T-cell (primary cell): ENCODE data around the gene LRRC28. TPM values are rescaled to one million over a fixed set of nuclear protein-coding genes. Genes with fewer than 3 reads are reported as not detected.

Experiments used
- ATAC-seq, 4 experiments: fragments of 200-7000 bp in 3 of 4; fragments of 150-1000 bp in 1 of 4; cut with Tn5 transposase; replicated peaks in 1 of 4; 1 replicate in 3 of 4; 2 replicates in 1 of 4; pipeline ENCODE4 v1.10.0; 2021; ENCODE audit warnings: moderate library complexity in 3 of 4, mild to moderate bottlenecking in 2 of 4, moderate number of reproducible peaks in 1 of 4
- CTCF ChIA-PET, 2 donors: fragments of 300-600 bp; sonication (Branson Sonifier 250); formaldehyde crosslinking; loops; one replicate each; lab custom pipeline; 2022; ENCODE audit warnings: antibody characterized with exemption in 2 of 2; lab: Charles Lee
- POLR2A ChIA-PET, 2 donors: fragments of 300-600 bp; sonication (Branson Sonifier 250); formaldehyde crosslinking; loops; one replicate each; lab custom pipeline; 2022; ENCODE audit warnings: antibody characterized with exemption in 2 of 2; lab: Charles Lee
- DNase-seq, 35 experiments: peaks; one replicate each; pipeline versions ENCODE4 v3.0.0 to v3.0.0-alpha.2; 2013 to 2023
- H3K27ac ChIP-seq: one replicate; pipeline ENCODE4 v1.5.1; 2013; ENCODE audit warnings: low read length
- H3K27me3 ChIP-seq, 2 experiments: replicated peaks in 1 of 2; 1 replicate in 1 of 2; 2 replicates in 1 of 2; pipeline versions ENCODE4 v1.6.1 to v1.7.0; 2013; ENCODE audit warnings: low read length in 1 of 2, mixed read lengths in 1 of 2; ENCODE audit not compliant: control insufficient read depth in 2 of 2, insufficient read depth in 2 of 2; ENCODE audit errors: extremely low read depth in 1 of 2
- H3K36me3 ChIP-seq, 2 donors: 1 replicate in 1 of 2; 2 replicates in 1 of 2; pipeline versions ENCODE4 v1.6.1 to v1.7.0; 2013; ENCODE audit warnings: low read length in 1 of 2; ENCODE audit not compliant: control insufficient read depth in 2 of 2, insufficient read depth in 1 of 2; ENCODE audit errors: extremely low read depth in 1 of 2
- H3K4me1 ChIP-seq, 2 experiments: 1 replicate in 1 of 2; 2 replicates in 1 of 2; pipeline versions ENCODE4 v1.6.1 to v1.7.0; 2013; ENCODE audit warnings: low read length in 2 of 2, mixed read lengths in 1 of 2; ENCODE audit not compliant: insufficient read depth in 2 of 2, control insufficient read depth in 1 of 2; ENCODE audit errors: extremely low read depth in 1 of 2
- H3K4me3 ChIP-seq, 2 donors: 1 replicate in 1 of 2; 2 replicates in 1 of 2; pipeline versions ENCODE4 v1.5.1 to v1.7.0; 2013; ENCODE audit warnings: mild to moderate bottlenecking in 2 of 2, low read length in 1 of 2, moderate library complexity in 1 of 2; ENCODE audit not compliant: control insufficient read depth in 1 of 2; ENCODE audit errors: extremely low read depth in 1 of 2
- H3K9me3 ChIP-seq: 2 replicates; pipeline ENCODE4 v1.7.0; 2013
- H3K27ac Mint-ChIP-seq, 2 donors: one replicate each; pipeline ENCODE4 v1.8.0; 2020 to 2021; ENCODE audit warnings: mild to moderate bottlenecking in 2 of 2, mixed read lengths in 2 of 2
- H3K27me3 Mint-ChIP-seq, 2 donors: one replicate each; pipeline ENCODE4 v1.8.0; 2021 to 2022; ENCODE audit warnings: mixed read lengths in 2 of 2
- H3K36me3 Mint-ChIP-seq: one replicate; pipeline ENCODE4 v1.8.0; 2021; ENCODE audit warnings: mixed read lengths
- H3K4me1 Mint-ChIP-seq, 3 donors: one replicate each; pipeline ENCODE4 v1.8.0; 2020 to 2022; ENCODE audit warnings: mixed read lengths in 3 of 3, mild to moderate bottlenecking in 1 of 3
- H3K4me3 Mint-ChIP-seq, 3 donors: one replicate each; pipeline ENCODE4 v1.8.0; 2020 to 2022; ENCODE audit warnings: mild to moderate bottlenecking in 3 of 3, mixed read lengths in 3 of 3, moderate library complexity in 3 of 3
- H3K9me3 Mint-ChIP-seq, 3 donors: one replicate each; pipeline ENCODE4 v1.8.0; 2020 to 2022; ENCODE audit warnings: mixed read lengths in 3 of 3
- WGBS: methylation state at CpG from one replicate; pipeline ENCODE4 v1.1.5; 2013; ENCODE audit warnings: missing lambda C conversion rate; ENCODE audit not compliant: insufficient coverage; 5-methylcytosine and 5-hydroxymethylcytosine counted together
- total RNA-seq, 35 experiments: library from RNA in 6 of 35; stranded (reverse) in 6 of 35; fragments of 120-200 nt in 1 of 35; gene quantifications; one replicate each; pipeline versions ENCODE4 v1.2.1 to v1.2.4 and lab custom pipeline; 2013 to 2026

The LRRC28 gene
- total RNA-seq, 5 donors from 2014 or later (not counting 1 experiment from before 2014, with no cell fraction given) = 14.2 to 20.0 (median 16.5) TPM

GRCh38 chr15:99247062-99247461 lies 4.2 kb upstream of the LRRC28 start:
- no peaks in the 10 kb centered on the region for H3K27me3 ChIP-seq
- peaks cover 3 to 7% of the 10 kb centered on the region in 2 experiments for H3K4me1 ChIP-seq
- no peaks in the 10 kb centered on the region for H3K9me3 ChIP-seq
- CTCF ChIA-PET = no interaction called here
- H3K27me3 Mint-ChIP-seq = no peaks in the 10 kb centered on the region
- no peak overlapping the region for H3K27ac ChIP-seq
- no peak overlapping the region for H3K4me3 Mint-ChIP-seq
- DNase-seq (no peak), ATAC-seq (no peak)
- POLR2A ChIA-PET = no interaction called here
- no peaks in the 10 kb centered on the region for H3K36me3 Mint-ChIP-seq
- no CpG with 5 or more reads among the region's 3 CpGs for WGBS
- H3K27ac Mint-ChIP-seq = peak overlapping the region in 1 of 2 donors; percentile 24
- no peaks in the 10 kb centered on the region for H3K36me3 ChIP-seq
- peaks cover 11% of the 10 kb centered on the region in 3 donors for H3K4me1 Mint-ChIP-seq
- H3K9me3 Mint-ChIP-seq = peaks cover 0 to 3% (median 0%) of the 10 kb centered on the region in 3 donors
- H3K4me3 ChIP-seq = no peak overlapping the region

GRCh38 chr15:99248000-99248715 lies 3.1 kb upstream of the LRRC28 start:
- no peak for ATAC-seq
- peaks cover 19 to 22% (median 20%) of the 10 kb centered on the region in 3 donors for H3K4me1 Mint-ChIP-seq
- H3K4me1 ChIP-seq = peaks cover 11 to 18% of the 10 kb centered on the region in 2 experiments
- H3K9me3 Mint-ChIP-seq = peaks cover 0 to 3% (median 0%) of the 10 kb centered on the region in 3 donors
- H3K4me3 Mint-ChIP-seq = no peak overlapping the region
- no peak overlapping the region for H3K27ac Mint-ChIP-seq
- peak in 1 of 35 experiments; percentile 4 for DNase-seq
- no peaks in the 10 kb centered on the region for H3K36me3 ChIP-seq
- ChIA-PET CTCF (no interaction called here), POLR2A (no interaction called here)
- 92% methylated on average over 3 of the region's 7 CpGs for WGBS
- no peak overlapping the region for H3K27ac ChIP-seq
- no peaks in the 10 kb centered on the region for H3K36me3 Mint-ChIP-seq
- H3K27me3 ChIP-seq = no peaks in the 10 kb centered on the region
- no peaks in the 10 kb centered on the region for H3K9me3 ChIP-seq
- H3K27me3 Mint-ChIP-seq = no peaks in the 10 kb centered on the region
- H3K4me3 ChIP-seq = no peak overlapping the region

- ATAC-seq = no peak
- Mint-ChIP-seq H3K9me3 (peaks cover 0 to 3% (median 0%) of the 10 kb centered on the region in 3 donors), H3K36me3 (no peaks in the 10 kb centered on the region), H3K27me3 (no peaks in the 10 kb centered on the region), H3K27ac (peak within 1 kb of the TSS in 1 of 2 donors; percentile 91), H3K4me1 (peaks cover 29 to 32% (median 30%) of the 10 kb centered on the region in 3 donors), H3K4me3 (peak within 1 kb of the TSS in 2 of 3 donors; percentile 86 to 92)
- no peaks in the 10 kb centered on the region for H3K27me3 ChIP-seq
- peak in 1 of 35 experiments; percentile 9 for DNase-seq
- H3K9me3 ChIP-seq = no peaks in the 10 kb centered on the region
- no peaks in the 10 kb centered on the region for H3K36me3 ChIP-seq
- CTCF ChIA-PET = interaction anchor here in 1 of 2 donors (0.6 kb wide), 1 partner anchor 484 kb away, joined by 4 read pairs; no protein-coding TSS in a partner anchor
- H3K4me1 ChIP-seq = peaks cover 13 to 25% of the 10 kb centered on the region in 2 experiments
- peak within 1 kb of the TSS; percentile 70 for H3K27ac ChIP-seq
- POLR2A ChIA-PET = no interaction called here
- no peak within 1 kb of the TSS for H3K4me3 ChIP-seq
- 27% methylated on average over 3 of the region's 14 CpGs for whole genome bisulfite sequencing
These were observed 1.9 kb upstream of the LRRC28 start, which contains the start of gene TTC23 for GRCh38 chr15:99249270-99249841. Gene TTC23 (minus strand): TSS chr15:99249581. CDS start chr15:99228712, 20,869 bp downstream.

- no peak overlapping the region for H3K4me3 ChIP-seq
These were observed 1.3 kb upstream of the LRRC28 start for GRCh38 chr15:99250001-99250400.

GRCh38 chr15:99250494-99250856 lies 806 bp upstream of the LRRC28 start:
- peaks cover 0 to 3% (median 0%) of the 10 kb centered on the region in 3 donors for H3K9me3 Mint-ChIP-seq
- Histone ChIP-seq H3K4me3 (peak overlapping the region; percentile 39 to 59), H3K27ac (peak overlapping the region; percentile 70), H3K36me3 (no peaks in the 10 kb centered on the region), H3K27me3 (no peaks in the 10 kb centered on the region), H3K9me3 (no peaks in the 10 kb centered on the region), H3K4me1 (peaks cover 13 to 25% of the 10 kb centered on the region in 2 experiments)
- no peaks in the 10 kb centered on the region for H3K27me3 Mint-ChIP-seq
- peak in 1 of 35 experiments; percentile 2 for DNase-seq
- no CpG with 5 or more reads among the region's 7 CpGs for WGBS
- H3K4me1 Mint-ChIP-seq = peaks cover 29 to 38% (median 30%) of the 10 kb centered on the region in 3 donors
- H3K36me3 Mint-ChIP-seq = no peaks in the 10 kb centered on the region
- ChIA-PET POLR2A (no interaction called here), CTCF (interaction anchor here (0.7 to 1.5 kb wide), 2 partner anchors 22 to 24 kb away, joined by 3 read pairs; no protein-coding TSS in a partner anchor)
- H3K4me3 Mint-ChIP-seq = peak overlapping the region in 2 of 3 donors; percentile 86 to 92
- no peak for ATAC-seq
- peak overlapping the region; percentile 90 to 91 for H3K27ac Mint-ChIP-seq

More at GRCh38 chr15:99250001-99250400, 1.3 kb upstream of the LRRC28 start:
- H3K9me3 Mint-ChIP-seq = peaks cover 0 to 3% (median 0%) of the 10 kb centered on the region in 3 donors
- ATAC-seq = no peak
- H3K27ac Mint-ChIP-seq = peak overlapping the region in 1 of 2 donors; percentile 91
- no peaks in the 10 kb centered on the region for H3K36me3 Mint-ChIP-seq
- Histone ChIP-seq H3K36me3 (no peaks in the 10 kb centered on the region), H3K27ac (no peak overlapping the region), H3K4me1 (peaks cover 13 to 25% of the 10 kb centered on the region in 2 experiments), H3K9me3 (no peaks in the 10 kb centered on the region), H3K27me3 (no peaks in the 10 kb centered on the region)
- peaks cover 29 to 36% (median 30%) of the 10 kb centered on the region in 3 donors for H3K4me1 Mint-ChIP-seq
- ChIA-PET CTCF (no interaction called here), POLR2A (no interaction called here)
- WGBS = no CpG with 5 or more reads among the region's 4 CpGs
- no peak overlapping the region for H3K4me3 Mint-ChIP-seq
- no peak for DNase-seq
- no peaks in the 10 kb centered on the region for H3K27me3 Mint-ChIP-seq

GRCh38 chr15:99252326-99252725 lies 1.0 kb downstream of the LRRC28 start:
- H3K9me3 Mint-ChIP-seq = peaks cover 0 to 3% (median 0%) of the 10 kb centered on the region in 3 donors
- H3K27ac Mint-ChIP-seq = peak overlapping the region in 1 of 2 donors; percentile 87
- Histone ChIP-seq H3K4me3 (peak overlapping the region; percentile 35 to 59), H3K27ac (no peak overlapping the region), H3K27me3 (no peaks in the 10 kb centered on the region), H3K36me3 (peaks cover 0 to 6% of the 10 kb centered on the region in 2 donors), H3K4me1 (peaks cover 13 to 25% of the 10 kb centered on the region in 2 experiments), H3K9me3 (no peaks in the 10 kb centered on the region)
- no peaks in the 10 kb centered on the region for H3K27me3 Mint-ChIP-seq
- no peak for ATAC-seq
- H3K4me3 Mint-ChIP-seq = peak overlapping the region in 2 of 3 donors; percentile 86 to 92
- 86% methylated on average over 1 of the region's 7 CpGs for WGBS
- peak in 1 of 35 experiments; percentile 15 for DNase-seq
- peaks cover 12% of the 10 kb centered on the region for H3K36me3 Mint-ChIP-seq
- ChIA-PET POLR2A (no interaction called here), CTCF (interaction anchor here (1.0 to 1.5 kb wide), 2 partner anchors 21 to 452 kb away, joined by 3 to 4 read pairs; no protein-coding TSS in a partner anchor)
- peaks cover 29 to 38% (median 30%) of the 10 kb centered on the region in 3 donors for H3K4me1 Mint-ChIP-seq
